HCT116 (cell line): ENCODE measurements around the gene TMEM258. TPM values are rescaled to one million over a fixed set of nuclear protein-coding genes. Genes with fewer than 3 reads are reported as not detected.

Experiments used
- ATAC-seq: fragments of 200-7000 bp; cut with Tn5 transposase; 2 replicates; pipeline ENCODE4 v1.9.1; 2020; ENCODE audit warnings: mild to moderate bottlenecking, moderate library complexity
- BruUV-seq: library from RNA; stranded (reverse); fragments of 400-500 nt; replicated peaks from 2 replicates; lab custom pipeline; 2021; lab: Mats Ljungman, UMichigan
- CTCF ChIA-PET: fragments of 300-600 bp; sonication (Branson Sonifier 250); formaldehyde crosslinking; loops from one replicate; lab custom pipeline; 2021; ENCODE audit warnings: antibody characterized with exemption; lab: Charles Lee
- POLR2A ChIA-PET: fragments of 300-600, 350-600 bp; sonication (Branson Sonifier 250); formaldehyde crosslinking; loops from one replicate; lab custom pipeline; 2021; ENCODE audit warnings: antibody characterized with exemption; lab: Charles Lee
- RAD21 ChIA-PET, 2 experiments: fragments of 300-600 bp; sonication (Branson Sonifier 250); formaldehyde crosslinking; loops; one replicate each; lab custom pipeline; 2023; ENCODE audit warnings: low total read pairs in 2 of 2; ENCODE audit not compliant: uncharacterized antibody in 2 of 2, unreplicated experiment in 2 of 2, low non-redundant PET in 1 of 2; lab: Charles Lee
- DNase-seq: peaks from one replicate; pipeline ENCODE4 v3.0.0-alpha.2; 2010; ENCODE audit warnings: low read depth, low spot score
- H2AFZ ChIP-seq: fragments of 200-600 bp; shearing (Covaris generic), sonication (generic); 2 replicates; pipeline ENCODE4 v1.6.1; 2017; ENCODE audit warnings: low read depth, mixed run types, mixed read lengths, antibody characterized with exemption, low read length; ENCODE audit not compliant: poor library complexity, severe bottlenecking
- H3K27ac ChIP-seq: 2 replicates; pipeline ENCODE4 v1.5.1; 2012; ENCODE audit warnings: low read depth, low read length
- H3K27me3 ChIP-seq: fragments of 200-600 bp; sonication (generic); 2 replicates; pipeline ENCODE4 v1.6.1; 2016; ENCODE audit warnings: mixed run types, low read length, mixed read lengths; ENCODE audit not compliant: insufficient read depth
- H3K36me3 ChIP-seq, 2 experiments: fragments of 200-500 bp in 1 of 2; fragments of 200-600 bp in 1 of 2; sonication (Bioruptor generic) in 1 of 2; sonication (generic) in 1 of 2; 2 replicates each; pipeline versions ENCODE4 v1.5.1 to v1.6.1; 2014 to 2016; ENCODE audit warnings: low read length in 2 of 2, inconsistent platforms in 1 of 2, mixed read lengths in 1 of 2, mixed run types in 1 of 2; ENCODE audit not compliant: insufficient read depth in 2 of 2, control insufficient read depth in 1 of 2
- H3K4me1 ChIP-seq, 2 experiments: fragments of 200-600 bp in 1 of 2; sonication (generic) in 1 of 2; 2 replicates each; pipeline versions ENCODE4 v1.5.1 to v1.6.1; 2012 to 2017; ENCODE audit warnings: low read length in 2 of 2, inconsistent platforms in 1 of 2, mild to moderate bottlenecking in 1 of 2, mixed read lengths in 1 of 2, mixed run types in 1 of 2, moderate library complexity in 1 of 2; ENCODE audit not compliant: insufficient read depth in 2 of 2, control insufficient read depth in 1 of 2
- H3K4me2 ChIP-seq: fragments of 200-600 bp; sonication (generic); 2 replicates; pipeline ENCODE4 v1.6.1; 2017; ENCODE audit warnings: mixed run types, low read length, mixed read lengths
- H3K4me3 ChIP-seq, 2 experiments: fragments of 200-600 bp in 1 of 2; sonication (generic) in 1 of 2; replicated peaks in 1 of 2; 2 replicates each; pipeline ENCODE4 v1.5.1; 2011 to 2016; ENCODE audit warnings: low read length in 2 of 2, control low read depth in 1 of 2, low read depth in 1 of 2, mild to moderate bottlenecking in 1 of 2, mixed read lengths in 1 of 2, mixed run types in 1 of 2
- H3K79me2 ChIP-seq: fragments of 200-600 bp; sonication (generic); 2 replicates; pipeline ENCODE4 v1.6.1; 2017; ENCODE audit warnings: mild to moderate bottlenecking, mixed run types, low read length, moderate library complexity, mixed read lengths; ENCODE audit not compliant: insufficient read depth
- H3K9ac ChIP-seq: fragments of 200-600 bp; sonication (generic); 2 replicates; pipeline ENCODE4 v1.6.1; 2016; ENCODE audit warnings: low read length, mixed read lengths
- H3K9me2 ChIP-seq: fragments of 200-600 bp; sonication (generic), shearing (Covaris generic); 2 replicates; pipeline ENCODE4 v1.6.1; 2017; ENCODE audit warnings: mixed run types, mild to moderate bottlenecking, moderate library complexity; ENCODE audit not compliant: insufficient read depth
- H3K9me3 ChIP-seq, 2 experiments: fragments of 200-500 bp in 1 of 2; fragments of 200-600 bp in 1 of 2; sonication (Bioruptor generic) in 1 of 2; sonication (generic) in 1 of 2; 2 replicates each; pipeline ENCODE4 v1.6.1; 2014 to 2017; ENCODE audit warnings: low read length in 2 of 2, mixed read lengths in 2 of 2, inconsistent platforms in 1 of 2, low read depth in 1 of 2, mild to moderate bottlenecking in 1 of 2, mixed run types in 1 of 2, moderate library complexity in 1 of 2; ENCODE audit not compliant: control insufficient read depth in 1 of 2, insufficient read depth in 1 of 2
- H4K20me1 ChIP-seq: fragments of 200-600 bp; sonication (generic), shearing (Covaris generic); 2 replicates; pipeline ENCODE4 v1.6.1; 2017; ENCODE audit warnings: mixed run types, mild to moderate bottlenecking, moderate library complexity; ENCODE audit not compliant: insufficient read depth
- CEBPB ChIP-seq: IDR thresholded peaks from 2 replicates; pipeline ENCODE4 v1.6.1; 2012; ENCODE audit warnings: low read depth
- EGR1 ChIP-seq: IDR thresholded peaks from 2 replicates; pipeline ENCODE4 v1.6.1; 2012; ENCODE audit warnings: low read depth
- EZH2phosphoT487 ChIP-seq: fragments of 200-600 bp; IDR thresholded peaks from 2 replicates; pipeline ENCODE4 v1.6.1; 2018; ENCODE audit warnings: antibody characterized with exemption, borderline replicate concordance
- JUND ChIP-seq: IDR thresholded peaks from 2 replicates; pipeline ENCODE4 v1.6.1; 2012
- TCF7L2 ChIP-seq: IDR thresholded peaks from 2 replicates; pipeline ENCODE4 v1.7.0; 2011; ENCODE audit warnings: borderline replicate concordance, inconsistent platforms; ENCODE audit not compliant: insufficient read depth, insufficient read length; ENCODE audit errors: extremely low read depth
- ZFX ChIP-seq: fragments of 450-650 bp; IDR thresholded peaks from 2 replicates; pipeline ENCODE4 v1.6.1; 2017
- ZNF274 ChIP-seq: fragments of 200-500 bp; sonication (Bioruptor generic); IDR thresholded peaks from 2 replicates; pipeline ENCODE4 v1.6.1; 2014; ENCODE audit warnings: mild to moderate bottlenecking, low read depth, low read length, inconsistent platforms
- intact Hi-C: fragments of 100-400 bp; cut with micrococcal nuclease; formaldehyde crosslinking; loops from 2 replicates; pipeline ENCODE4 v1.10.0; 2022
- total RNA-seq: library from RNA; stranded (reverse); gene quantifications from one replicate; pipeline ENCODE4 v1.2.1, GENCODE V29; 2021; ENCODE audit not compliant: unreplicated experiment
- TF ChIP-seq, protein P1 (sequence below): IDR thresholded peaks from 2 replicates; pipeline ENCODE4 v1.6.1; 2012
- TF ChIP-seq, protein P2 (sequence below): IDR thresholded peaks from 2 replicates; pipeline ENCODE4 v1.6.1; 2012; ENCODE audit warnings: low read depth

The TMEM258 gene
- total RNA-seq, 1 experiment from 2014 or later, result 160 TPM

DNA sequence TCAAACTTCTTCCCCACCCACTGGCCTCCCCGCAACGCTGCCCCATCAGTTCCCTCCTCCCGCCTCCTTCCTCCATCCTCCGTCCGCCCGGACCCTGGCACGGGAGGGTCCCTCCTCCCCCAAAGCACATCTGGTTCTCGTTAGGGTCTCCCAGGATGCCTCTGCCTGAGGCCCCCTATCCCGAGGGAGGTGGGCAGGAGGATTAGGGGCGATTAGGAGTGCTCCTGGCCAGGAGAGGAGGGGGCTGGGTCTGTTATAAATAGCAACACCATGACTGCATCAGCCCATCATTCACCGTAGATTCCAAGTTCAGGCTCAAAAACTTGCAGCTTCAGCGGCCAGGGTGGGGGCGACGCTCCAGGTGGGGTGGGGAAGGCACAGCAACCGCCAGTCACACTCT lies 29.6 kb downstream of the TMEM258 start:
- RAD21 ChIA-PET, result no interaction called here
- H3K4me1 ChIP-seq, result peaks cover 12 to 45% of the 10 kb centered on the region in 2 experiments
- H3K9ac ChIP-seq, result no peak overlapping the region
- intact Hi-C loops, result no loop called here
- TF ChIP-seq, protein P1, sequence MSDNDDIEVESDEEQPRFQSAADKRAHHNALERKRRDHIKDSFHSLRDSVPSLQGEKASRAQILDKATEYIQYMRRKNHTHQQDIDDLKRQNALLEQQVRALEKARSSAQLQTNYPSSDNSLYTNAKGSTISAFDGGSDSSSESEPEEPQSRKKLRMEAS, result no peak
- TF ChIP-seq ZFX (no peak), EGR1 (no peak), ZNF274 (no peak), CEBPB (no peak), EZH2phosphoT487 (no peak), TCF7L2 (no peak), JUND (no peak)
- TF ChIP-seq, protein P2, sequence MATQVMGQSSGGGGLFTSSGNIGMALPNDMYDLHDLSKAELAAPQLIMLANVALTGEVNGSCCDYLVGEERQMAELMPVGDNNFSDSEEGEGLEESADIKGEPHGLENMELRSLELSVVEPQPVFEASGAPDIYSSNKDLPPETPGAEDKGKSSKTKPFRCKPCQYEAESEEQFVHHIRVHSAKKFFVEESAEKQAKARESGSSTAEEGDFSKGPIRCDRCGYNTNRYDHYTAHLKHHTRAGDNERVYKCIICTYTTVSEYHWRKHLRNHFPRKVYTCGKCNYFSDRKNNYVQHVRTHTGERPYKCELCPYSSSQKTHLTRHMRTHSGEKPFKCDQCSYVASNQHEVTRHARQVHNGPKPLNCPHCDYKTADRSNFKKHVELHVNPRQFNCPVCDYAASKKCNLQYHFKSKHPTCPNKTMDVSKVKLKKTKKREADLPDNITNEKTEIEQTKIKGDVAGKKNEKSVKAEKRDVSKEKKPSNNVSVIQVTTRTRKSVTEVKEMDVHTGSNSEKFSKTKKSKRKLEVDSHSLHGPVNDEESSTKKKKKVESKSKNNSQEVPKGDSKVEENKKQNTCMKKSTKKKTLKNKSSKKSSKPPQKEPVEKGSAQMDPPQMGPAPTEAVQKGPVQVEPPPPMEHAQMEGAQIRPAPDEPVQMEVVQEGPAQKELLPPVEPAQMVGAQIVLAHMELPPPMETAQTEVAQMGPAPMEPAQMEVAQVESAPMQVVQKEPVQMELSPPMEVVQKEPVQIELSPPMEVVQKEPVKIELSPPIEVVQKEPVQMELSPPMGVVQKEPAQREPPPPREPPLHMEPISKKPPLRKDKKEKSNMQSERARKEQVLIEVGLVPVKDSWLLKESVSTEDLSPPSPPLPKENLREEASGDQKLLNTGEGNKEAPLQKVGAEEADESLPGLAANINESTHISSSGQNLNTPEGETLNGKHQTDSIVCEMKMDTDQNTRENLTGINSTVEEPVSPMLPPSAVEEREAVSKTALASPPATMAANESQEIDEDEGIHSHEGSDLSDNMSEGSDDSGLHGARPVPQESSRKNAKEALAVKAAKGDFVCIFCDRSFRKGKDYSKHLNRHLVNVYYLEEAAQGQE, result no peak
- H3K27me3 ChIP-seq, result no peaks in the 10 kb centered on the region
- POLR2A ChIA-PET, result no interaction called here
- peaks cover 27% of the 10 kb centered on the region; the same call in 1 of the 2 replicates for H3K79me2 ChIP-seq
- CTCF ChIA-PET, result interaction anchor here (1.4 to 1.6 kb wide), 2 partner anchors 13 to 15 kb away, joined by 4 read pairs; no protein-coding TSS in a partner anchor
- no peaks in the 10 kb centered on the region for H3K9me3 ChIP-seq
- ATAC-seq (no peak), DNase-seq (no peak)
- no peak overlapping the region for H3K4me2 ChIP-seq
- H3K27ac ChIP-seq, result no peak overlapping the region
- no peak overlapping the region for H3K4me3 ChIP-seq
- H4K20me1 ChIP-seq, result no peaks in the 10 kb centered on the region
- H2AFZ ChIP-seq, result no peak overlapping the region
- no TSS peak for BruUV-seq
- H3K9me2 ChIP-seq, result no peaks in the 10 kb centered on the region
- no peaks in the 10 kb centered on the region for H3K36me3 ChIP-seq
